GM18907 (cell line): ENCODE results near the gene BCL11A.
"Not testable (repeated sequence)": the region's sequence is repeated elsewhere in the genome, so short reads cannot be mapped to it uniquely, and the experiment has no call there.

ENCODE experiments used
- ATAC-seq: cut with Tn5 transposase; IDR thresholded peaks from one replicate; pipeline ENCODE4 v1.9.1; 2021; ENCODE audit warnings: mild to moderate bottlenecking, moderate library complexity; ENCODE audit not compliant: unreplicated experiment

The BCL11A gene

DNA sequence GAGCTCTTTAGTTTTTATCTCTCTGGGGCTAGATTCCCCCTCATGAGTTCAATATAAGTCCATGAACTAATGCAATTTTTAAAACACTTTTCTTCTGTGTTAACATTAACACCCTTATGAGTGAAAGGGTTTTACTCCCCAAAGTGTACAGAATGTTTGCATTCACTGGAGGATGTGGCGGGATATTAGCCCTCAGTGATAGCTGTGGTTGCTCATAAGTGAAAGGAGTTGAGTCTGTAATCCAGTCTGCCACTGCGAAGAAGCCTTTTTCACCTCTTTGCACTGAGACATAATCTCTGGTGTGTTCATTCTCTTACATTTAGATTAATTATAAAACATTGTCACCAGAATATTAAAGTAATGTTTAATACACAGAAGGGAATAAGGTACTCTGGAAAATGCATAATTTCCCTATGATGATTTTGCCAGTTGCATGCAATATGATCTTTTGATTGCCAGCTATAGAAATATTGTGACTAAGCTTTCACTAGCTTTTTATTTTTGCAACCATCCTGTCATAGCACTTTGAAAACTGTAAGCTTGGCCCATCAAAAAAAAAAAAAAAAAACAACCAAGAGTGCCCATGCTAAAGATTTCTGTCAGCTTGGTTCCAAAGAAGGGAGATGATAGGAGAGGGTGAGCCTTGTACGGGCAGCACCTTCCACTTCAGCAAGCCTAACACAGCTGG lies 113.2 kb downstream of the BCL11A start:
- peak; percentile 32 for ATAC-seq

DNA sequence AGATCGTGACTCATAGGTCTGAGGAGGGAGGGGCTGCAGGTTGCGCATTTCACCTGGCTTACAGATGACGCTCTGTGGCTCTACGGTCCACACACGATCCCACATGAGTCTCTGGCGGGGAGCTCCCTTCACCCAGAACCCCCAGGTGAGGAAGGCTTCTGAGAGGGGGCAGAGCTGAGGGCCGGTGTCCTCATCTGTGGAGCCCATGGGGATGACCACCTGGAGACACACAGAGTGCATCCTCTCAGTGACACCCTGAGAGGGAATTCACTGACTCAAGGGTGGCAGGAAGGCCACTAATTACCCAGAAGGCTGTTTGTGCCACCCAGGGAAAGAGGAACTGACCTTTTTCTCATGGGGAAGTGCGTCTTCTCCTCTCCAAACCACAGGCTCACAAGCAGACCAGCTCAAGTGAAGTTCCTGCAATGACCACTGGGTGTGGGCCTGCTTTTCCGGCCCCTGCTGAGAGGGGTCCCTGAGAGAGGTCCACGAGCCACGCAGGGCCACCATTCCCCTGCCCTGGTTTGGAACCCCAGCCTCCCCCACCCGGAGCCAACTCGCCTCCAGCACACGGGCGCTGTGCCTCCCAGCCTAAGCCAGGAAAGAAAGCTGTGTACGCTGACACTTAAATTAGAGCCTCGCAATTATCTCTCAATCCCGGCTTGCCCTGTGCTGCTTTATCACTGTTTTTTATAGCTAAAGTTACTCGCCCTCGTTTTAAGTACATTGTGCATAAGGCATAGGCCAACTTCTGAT lies 114.1 kb downstream of the BCL11A start:
- ATAC-seq: peak; percentile 98

DNA sequence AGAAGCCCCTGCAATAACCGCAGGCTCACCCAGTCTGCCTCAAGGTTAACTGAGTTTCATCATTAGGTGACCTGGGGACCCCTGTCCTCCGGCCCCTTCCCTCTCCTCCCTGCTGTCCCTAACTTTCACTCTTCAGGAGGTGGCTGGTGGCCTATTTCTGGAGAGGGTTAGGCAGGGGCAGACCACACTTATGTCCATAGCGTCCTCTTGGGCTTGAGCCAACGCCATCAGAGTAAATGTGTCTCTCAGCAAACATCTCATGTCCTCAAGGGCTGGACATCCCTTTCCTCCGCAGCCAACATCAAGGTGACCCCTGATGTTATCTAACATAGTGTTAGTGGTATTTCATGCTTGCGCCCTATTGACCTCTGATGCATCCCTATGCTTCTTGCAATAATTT lies 114.8 kb downstream of the BCL11A start:
- no peak for ATAC-seq

DNA sequence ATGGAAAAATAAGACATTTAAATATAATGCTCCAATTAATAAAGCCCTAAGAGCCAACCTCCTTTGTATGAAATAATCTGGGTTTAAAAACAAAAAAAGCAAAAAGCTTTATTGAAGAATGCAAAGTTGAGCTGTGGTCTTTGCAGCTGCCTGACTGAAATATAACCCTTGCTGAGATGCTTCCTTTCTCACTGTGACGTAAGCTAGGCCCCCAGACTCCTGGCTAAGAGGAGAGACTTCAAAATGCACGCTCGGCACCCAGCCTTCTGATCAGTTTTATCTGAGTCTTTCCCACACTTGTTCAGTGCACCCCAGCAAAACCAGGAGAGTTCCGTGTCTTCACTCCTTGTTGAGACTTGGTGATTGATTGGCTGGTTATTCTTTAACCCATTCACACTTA lies 115.3 kb downstream of the BCL11A start:
- no peak for ATAC-seq

DNA sequence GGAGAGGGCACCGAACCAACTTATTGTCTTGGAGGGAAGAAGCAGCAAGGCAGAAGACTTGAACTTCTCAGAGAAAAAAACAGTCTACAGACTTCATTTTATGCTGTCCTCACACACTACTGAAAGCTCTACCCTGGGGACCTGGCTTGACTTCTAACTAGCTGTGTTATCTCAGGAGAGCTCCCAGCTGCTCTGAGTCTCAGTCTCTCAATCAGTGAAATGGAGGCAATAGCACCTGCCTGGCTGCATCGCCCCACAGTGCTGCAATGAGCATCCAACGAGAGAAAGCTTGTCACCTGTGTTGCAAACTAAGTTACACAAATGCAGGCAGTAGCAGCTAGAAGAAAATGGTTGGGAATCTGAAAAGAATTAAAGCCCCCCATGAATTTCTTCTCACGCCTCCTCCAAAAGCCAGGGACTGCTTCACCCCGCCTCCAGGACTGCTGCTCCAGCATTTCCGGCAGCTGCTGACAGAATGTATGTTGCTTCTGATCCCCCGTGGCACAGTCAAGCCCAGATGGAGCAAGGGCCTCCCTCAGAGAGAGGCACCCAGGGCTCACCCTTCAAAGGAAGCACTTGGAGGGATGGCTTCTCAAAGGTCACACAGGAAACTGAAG lies 116.3 kb downstream of the BCL11A start:
- no peak for ATAC-seq

DNA sequence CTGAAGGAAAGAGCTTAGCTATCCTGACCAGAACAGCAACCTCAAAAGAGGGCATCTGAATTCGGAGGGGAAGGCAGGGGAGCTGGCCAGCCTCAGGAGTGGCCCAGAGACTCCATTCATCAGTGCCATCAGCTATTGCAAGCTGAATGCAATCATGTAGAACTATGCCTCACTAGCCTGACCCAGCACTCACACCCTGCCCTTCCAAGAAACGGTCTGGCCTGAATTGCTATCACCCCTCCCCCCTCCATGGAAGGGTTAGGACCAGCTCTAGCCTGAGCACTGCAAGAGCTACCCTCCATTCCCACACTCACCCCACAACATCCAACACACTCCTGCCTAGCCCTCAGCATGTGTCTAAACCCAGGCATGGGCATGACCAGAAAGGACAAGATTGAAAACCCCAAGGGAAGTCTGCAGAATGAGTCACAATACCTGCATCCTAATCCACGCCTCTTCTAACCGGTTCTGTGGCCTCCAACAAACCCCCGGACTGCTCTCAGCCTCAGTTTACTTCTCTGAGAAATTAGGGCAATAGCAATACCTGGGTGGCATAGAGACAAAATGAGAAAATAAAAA lies 120.3 kb downstream of the BCL11A start:
- ATAC-seq: no peak

DNA sequence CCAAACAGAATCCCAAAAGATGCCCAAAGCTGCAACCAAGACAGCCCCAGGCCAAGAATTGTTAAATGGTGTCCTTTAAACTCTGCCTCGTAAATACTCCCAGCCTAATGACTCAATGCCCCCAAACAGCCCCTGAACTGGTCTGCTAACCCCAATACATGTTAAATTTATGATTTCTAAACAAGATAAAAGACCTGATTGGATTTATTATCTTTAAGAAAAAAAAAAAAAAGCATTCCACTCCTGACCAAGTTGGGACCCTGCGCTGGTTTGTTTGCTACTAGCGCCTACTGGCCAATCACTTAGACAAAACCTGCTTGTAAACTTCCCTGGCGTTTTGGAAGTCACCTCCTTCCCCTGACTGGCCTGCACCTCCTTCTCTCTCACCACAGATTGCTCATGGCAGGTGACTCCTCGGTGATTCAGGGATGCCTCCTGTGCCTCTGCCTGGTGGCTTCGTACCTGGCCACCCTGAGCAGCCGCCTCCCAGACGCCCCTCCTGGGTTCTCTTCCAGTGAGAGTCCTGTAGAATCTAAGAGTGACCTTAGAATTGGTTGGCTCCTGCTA lies 121.3 kb downstream of the BCL11A start:
- no peak for ATAC-seq

DNA sequence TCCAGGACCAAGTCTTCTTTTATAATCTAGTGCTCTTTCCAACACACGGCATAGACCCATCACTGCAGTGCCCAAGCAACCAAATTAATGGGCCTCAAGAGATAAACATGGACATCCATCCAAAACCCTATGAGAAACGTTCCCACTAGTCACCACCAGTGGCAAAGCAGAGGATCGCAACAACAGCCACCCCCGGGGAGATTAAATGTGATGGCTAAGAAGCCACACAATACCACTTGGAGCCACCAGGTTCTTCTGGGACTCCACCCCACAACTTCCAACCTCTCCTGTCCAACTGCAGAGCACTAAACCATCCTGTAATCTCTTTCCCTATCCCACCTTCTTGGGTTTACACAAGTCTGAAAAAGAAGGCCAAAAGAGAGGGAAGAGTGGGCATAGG lies 123.8 kb downstream of the BCL11A start:
- ATAC-seq: no peak

DNA sequence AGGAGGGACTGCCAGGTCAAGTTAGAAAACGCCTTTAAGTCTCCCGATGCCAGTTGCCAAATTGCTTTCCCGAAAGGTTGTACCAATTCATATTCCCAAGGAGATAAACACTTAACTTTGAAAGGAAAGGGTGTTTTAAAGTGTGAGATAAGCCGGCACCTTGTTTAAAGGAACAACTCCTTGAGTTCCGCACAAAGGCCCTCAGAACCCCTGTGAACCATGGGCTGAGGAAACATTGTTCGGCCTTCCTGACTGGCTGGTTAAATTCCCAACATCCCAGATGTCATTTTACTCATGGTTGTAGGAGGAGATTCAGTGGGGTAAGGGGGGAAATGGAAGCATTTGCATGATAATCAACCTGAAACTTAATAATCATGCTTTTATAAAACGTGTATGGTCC lies 126.6 kb downstream of the BCL11A start:
- no peak for ATAC-seq

DNA sequence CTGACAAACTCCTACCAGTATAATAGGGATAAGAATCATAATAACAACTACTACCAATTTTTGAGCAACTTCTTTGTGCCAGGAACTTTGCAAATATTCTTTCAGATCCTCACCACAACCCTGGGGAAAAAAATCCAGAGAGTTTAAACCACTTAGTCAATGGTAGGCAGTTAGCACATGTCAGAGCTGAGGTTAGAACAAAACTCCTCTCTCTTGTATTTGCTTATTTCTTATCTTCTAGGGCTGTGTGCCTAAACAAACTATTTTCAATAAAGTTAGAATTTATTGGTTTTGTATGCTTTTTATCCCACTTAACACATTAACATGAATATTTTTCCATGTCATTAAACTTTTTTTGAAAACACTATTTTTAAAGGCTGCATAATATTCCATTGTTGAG lies 127.1 kb downstream of the BCL11A start:
- ATAC-seq: no peak

DNA sequence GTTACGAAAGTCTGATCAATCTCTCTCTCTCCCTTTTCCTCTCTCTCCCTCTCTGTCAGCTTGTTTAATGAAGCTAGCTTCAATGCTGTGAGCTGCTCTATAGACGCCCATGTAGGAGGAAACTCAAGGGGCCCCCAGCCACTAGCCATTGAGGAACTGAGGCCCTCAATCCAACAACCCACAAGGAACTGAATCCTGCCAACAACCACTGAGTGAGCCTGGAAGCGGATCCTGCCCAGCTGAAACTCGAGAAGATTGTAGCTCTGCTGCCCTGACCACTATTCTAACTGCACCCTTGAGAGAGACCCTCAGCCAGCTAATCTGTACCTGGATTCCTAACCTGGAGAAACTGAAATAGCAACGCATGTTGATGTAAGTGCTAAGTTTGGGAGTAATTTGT lies 129.2 kb downstream of the BCL11A start:
- no peak for ATAC-seq

DNA sequence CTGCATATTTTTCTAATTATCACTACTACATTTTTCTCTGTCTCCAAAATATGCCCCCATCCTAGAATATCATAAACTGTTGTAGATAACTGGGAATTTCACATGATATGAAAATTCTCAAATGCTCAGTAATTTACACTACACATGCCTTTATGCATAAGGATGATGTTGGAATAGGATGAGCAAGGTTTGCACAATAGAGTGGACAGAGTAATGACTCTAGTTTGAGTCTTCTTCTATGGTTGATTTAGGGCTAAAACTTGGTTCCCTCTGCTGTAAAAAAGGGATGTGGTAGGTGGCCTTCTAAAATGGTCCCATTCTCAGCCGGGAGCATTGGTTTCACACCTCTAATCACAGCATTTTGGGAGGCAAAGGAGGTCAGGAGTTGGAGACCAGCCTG lies 129.9 kb downstream of the BCL11A start:
- ATAC-seq: no peak

DNA sequence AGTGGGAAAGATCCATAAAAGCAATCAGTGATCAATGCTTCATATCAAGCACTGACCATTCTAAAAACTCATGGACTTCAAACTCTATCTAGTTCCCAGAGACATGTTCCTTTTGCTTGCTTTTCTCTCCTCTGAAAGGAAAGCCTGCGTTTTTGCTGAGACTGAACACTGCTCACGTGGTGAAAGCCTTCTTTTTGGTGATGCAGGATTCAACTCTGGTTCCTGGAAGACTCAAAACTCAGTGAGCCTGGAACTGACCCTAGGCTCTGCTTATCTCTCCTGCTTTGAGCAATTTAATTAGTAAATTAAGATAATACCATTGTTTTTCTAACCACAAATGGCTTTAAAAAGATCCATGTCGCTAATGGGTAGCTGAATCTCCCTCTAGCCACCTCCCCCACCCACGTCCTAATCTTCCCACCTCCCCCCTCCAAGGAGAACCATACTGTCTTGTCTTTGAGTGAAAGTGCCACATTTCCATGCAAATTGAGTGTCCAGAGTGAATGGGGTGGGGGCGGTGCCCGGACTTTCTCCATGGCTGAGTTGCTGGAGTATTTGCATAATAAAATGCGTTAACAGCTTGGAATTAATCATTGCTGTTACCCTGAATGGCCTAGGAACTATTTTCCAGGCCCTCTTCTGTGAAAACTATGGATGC lies 130.5 kb downstream of the BCL11A start:
- ATAC-seq: no peak

DNA sequence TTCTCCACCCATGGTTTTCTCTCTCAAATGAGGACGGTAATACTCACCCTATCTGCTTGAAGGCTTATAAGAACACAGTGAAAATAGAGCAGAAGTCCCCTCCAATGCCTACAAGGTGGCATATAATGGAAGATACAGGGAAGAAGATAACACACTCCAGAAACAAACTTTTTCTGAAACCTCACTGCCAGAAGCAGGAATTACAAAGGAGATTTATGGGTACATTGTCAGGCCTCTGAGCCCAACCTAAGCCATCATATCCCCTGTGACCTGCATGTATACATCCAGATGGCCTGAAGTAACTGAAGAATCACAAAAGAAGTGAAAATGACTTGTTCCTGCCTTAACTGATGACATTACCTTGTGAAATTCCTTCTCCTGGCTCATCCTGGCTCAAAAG lies 136.2 kb downstream of the BCL11A start:
- ATAC-seq: not testable (repeated sequence)

DNA sequence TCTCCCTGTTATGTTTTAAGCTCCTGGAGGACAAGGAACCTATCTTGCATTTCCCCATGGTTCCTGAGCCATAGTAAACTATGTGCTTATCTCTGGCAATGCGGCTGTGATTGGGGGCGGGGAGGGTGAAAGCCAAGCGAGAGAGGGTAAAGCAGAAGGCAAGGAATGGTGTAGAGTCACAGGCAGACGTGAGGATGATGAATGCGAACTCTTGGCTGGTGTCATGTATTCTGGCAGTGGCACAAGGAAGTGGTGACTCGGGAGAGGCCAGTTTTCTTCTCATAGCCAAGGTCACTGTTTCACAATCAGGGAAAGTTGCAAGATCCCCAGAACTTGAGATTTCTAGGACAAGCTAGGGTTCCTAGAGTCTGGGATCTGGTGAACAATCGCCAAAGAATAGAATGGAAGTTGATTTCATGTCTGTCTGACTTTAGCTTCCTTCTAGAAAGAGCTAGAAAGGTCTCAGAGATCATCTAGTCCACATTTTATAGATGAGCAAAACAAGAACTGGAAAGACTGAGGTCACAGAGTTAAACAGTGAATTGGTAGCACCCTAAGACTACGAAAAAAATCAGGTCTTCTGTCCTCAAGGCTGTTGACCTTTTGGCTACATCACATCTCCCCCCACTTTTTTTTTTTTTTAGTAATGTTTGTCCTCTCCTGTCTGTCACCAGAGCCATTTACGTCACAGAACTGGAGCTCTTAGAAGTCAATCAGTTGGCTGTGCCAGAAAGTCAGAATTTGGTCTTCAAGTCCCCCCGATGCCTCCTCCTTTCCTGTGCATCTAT lies 137.0 kb downstream of the BCL11A start:
- ATAC-seq: no peak

DNA sequence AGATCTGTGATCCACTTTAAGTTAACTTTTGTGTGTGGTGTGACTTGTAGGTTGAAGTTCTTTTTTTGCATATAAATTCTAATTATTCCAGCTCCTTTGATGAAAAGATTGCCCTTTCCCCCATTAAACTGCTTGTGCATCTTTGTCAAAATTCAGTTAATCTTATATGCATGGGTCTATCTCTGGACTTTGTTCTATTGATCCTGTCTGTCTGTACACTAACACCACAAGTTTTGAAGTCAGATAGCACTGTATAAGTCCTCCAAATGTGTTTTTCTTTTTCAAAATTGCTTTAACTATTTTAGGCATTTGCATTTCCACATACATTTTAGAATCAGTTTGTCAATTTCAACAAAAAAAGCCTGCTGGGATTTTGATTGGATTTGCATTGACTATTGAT lies 137.6 kb downstream of the BCL11A start:
- no peak for ATAC-seq

DNA sequence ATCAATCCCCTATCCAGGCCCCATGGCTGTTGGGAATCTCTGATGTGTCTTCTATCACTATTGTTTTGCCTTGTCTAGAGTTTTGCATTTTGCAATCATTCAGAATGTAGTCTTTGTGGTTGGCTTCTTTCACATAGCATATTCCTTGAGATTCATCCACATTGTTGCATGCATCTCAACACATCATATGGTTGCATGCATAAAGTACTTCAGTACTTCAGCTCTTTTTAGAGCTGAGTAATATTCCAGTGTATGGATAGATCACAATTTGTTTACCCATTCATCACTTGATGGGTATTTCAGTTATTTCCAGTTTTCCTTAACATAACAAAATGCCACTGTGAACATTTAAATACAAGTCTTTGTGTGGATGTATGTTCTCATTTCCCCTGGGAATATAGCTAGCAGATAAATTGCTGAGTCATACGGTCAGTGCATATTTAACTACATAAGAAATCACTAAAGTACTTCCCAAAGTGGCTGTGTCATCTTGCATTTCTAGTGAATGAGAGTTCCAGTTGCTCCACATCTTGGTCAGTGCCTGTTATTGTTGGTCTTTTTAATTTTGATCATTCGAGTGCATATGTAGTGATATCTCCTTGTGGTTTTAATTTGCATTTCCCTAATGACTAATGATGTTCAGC lies 138.8 kb downstream of the BCL11A start:
- no peak for ATAC-seq

DNA sequence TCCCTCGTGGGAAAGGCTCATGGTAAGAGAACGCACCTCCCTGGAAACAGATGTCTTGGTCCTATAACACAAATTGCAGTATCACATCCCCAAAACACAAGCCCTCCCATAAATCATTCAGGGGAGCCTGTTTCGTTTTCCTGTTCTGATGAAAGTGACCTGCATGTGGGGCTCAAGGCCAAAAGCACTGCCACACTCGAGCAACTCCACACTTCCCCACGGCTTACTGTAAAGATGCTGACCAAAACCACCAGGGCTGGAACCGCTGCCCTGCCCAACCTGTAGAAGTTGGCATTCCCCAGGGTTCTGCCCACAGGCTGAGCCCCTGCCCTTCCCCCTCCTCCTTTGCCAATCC lies 139.7 kb downstream of the BCL11A start:
- ATAC-seq: peak; percentile 86

DNA sequence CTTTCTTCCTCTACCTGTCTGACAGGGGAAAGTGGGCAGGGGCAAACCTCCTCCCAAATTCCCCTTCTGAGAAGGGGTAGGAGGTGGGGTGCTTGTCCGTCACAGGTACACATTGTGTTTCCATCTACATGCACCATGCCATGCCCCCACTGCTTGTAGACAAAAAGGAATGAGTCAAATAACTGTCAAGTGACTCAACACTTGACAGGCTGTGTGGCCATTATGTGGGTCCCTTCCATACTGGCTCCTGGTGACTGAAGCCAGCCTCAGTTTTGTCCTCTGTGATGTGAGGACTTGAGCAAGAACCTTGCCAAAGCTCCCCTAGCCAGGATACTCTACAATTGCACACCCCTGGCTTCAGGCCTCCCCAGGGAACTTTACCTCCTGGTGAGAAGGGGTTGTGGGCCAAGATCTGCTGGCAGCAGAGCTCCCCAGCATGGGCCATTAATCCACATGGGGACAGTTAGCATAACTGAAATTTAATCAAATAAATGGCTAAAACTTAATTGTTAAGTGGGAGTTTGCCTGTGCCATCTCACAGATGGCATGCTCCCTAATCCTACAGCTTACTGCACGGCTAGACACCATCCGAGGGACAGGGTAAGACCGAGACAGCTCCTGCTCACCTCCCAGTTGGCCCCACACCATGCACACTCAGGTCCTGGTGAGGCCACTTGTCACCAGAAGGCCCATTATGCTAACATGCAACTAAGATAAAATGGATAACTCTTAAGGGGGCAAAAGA lies 140.2 kb downstream of the BCL11A start:
- ATAC-seq: peak; percentile 50
